Keratinocyte (primary cell): ENCODE results near the gene SETBP1.

Experiments used
- EZH2 ChIP-seq: IDR thresholded peaks from one replicate; pipeline ENCODE4 v1.6.1; 2012; ENCODE audit warnings: inconsistent platforms, mild to moderate bottlenecking, low read length, moderate library complexity
- TF ChIP-seq, protein P1 (sequence below), 3 experiments: IDR thresholded peaks in 1 of 3; conservative IDR thresholded peaks in 1 of 3; optimal IDR thresholded peaks in 1 of 3; 2 replicates in 2 of 3; 3 replicates in 1 of 3; pipeline versions ENCODE3 to v1.5.1; 2011; ENCODE audit warnings: low read length in 3 of 3, mild to moderate bottlenecking in 3 of 3, moderate library complexity in 2 of 3, control low read depth in 1 of 3, inconsistent platforms in 1 of 3; ENCODE audit not compliant: insufficient read depth in 2 of 3; ENCODE audit errors: extremely low read depth in 1 of 3

DNA sequence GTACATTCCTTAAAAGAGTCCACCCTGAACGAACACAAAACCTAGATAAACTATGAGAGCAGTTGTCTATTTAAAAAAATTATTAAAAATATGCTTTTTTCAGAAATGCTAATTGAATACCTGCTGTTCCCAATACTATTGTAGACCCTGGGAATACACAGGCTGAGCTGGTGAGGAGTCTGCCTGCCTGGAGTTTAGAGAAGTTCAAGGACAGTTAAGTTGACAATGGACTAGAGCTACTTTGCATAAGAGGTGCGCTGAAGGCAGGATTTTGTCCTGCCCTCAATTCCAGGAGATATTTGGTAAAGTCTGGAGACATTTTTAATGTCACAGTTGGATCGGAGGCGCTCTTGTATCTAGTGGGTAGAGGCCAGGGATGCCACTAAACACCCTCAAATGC lies 110.2 kb downstream of the SETBP1 start:
- TF ChIP-seq, protein P1, sequence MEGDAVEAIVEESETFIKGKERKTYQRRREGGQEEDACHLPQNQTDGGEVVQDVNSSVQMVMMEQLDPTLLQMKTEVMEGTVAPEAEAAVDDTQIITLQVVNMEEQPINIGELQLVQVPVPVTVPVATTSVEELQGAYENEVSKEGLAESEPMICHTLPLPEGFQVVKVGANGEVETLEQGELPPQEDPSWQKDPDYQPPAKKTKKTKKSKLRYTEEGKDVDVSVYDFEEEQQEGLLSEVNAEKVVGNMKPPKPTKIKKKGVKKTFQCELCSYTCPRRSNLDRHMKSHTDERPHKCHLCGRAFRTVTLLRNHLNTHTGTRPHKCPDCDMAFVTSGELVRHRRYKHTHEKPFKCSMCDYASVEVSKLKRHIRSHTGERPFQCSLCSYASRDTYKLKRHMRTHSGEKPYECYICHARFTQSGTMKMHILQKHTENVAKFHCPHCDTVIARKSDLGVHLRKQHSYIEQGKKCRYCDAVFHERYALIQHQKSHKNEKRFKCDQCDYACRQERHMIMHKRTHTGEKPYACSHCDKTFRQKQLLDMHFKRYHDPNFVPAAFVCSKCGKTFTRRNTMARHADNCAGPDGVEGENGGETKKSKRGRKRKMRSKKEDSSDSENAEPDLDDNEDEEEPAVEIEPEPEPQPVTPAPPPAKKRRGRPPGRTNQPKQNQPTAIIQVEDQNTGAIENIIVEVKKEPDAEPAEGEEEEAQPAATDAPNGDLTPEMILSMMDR (optimal IDR thresholded peaks at IDR 0.05 in 1 of 3, IDR thresholded peaks at IDR 0.05 in 1 of 3, conservative IDR thresholded peaks at IDR 0.05 in 1 of 3; ENCODE audit: extremely low read depth in 1 of 3, insufficient read depth in 2 of 3, low read length in 3 of 3), result no peak
- no peak for TF ChIP-seq EZH2
